ENCODE measurements around the gene RBM43. TPM values are rescaled to one million over a fixed set of nuclear protein-coding genes. Genes with fewer than 3 reads are reported as not detected.

The RBM43 gene
- total and polyA plus RNA-seq, 2 of the 4 experiments (the other 2 are of a cell fraction): 1.6 to 3.6 TPM

DNA sequence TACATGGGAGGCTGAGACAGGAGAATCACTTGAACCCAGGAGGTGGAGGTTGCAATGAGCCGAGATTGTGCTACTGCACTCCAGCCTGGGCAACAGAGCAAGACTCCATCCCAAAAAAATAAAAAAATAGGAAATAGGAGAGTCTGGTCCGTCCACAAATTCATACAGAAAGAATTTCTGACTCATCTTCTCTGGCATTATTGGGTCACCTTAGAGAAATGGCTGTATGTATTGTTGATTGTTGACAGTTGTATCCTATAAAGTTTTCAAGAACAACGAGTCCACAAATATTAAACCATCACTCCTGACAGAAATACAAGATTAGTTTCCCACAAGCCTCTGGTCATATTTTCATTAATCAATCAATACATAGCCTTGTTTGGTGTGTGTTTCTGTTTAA lies 20.4 kb downstream of the RBM43 start:
- Histone ChIP-seq H3K4ac (ENCODE audit: low read depth, low read length) (no peak overlapping the region), H2AFZ (replicated peaks; ENCODE audit: low read length, poor library complexity) (no peak overlapping the region), H4K5ac (ENCODE audit: low read depth, low read length) (no peak overlapping the region), H3K27me3 (ENCODE audit: control insufficient read depth, insufficient read depth, low read length) (no peaks in the 10 kb centered on the region), H3K23ac (ENCODE audit: low read depth, low read length) (no peak overlapping the region), H4K8ac (ENCODE audit: low read depth in 2 of 2, low read length in 2 of 2) (0 out of 4 replicates have a peak overlapping the region, but pooled peaks of 1 of the 2 experiments have one; percentile 7), H2BK5ac (ENCODE audit: low read depth, low read length, poor library complexity, severe bottlenecking) (no peak overlapping the region), H2BK120ac (ENCODE audit: low read depth, low read length) (no peak overlapping the region), H3K9me1 (ENCODE audit: insufficient read depth, low read length) (peaks cover 8% of the 10 kb centered on the region; the same call in 1 of the 2 replicates), H3K18ac (ENCODE audit: low read depth, low read length) (no peak overlapping the region), H3K36me3 (ENCODE audit: control insufficient read depth, insufficient read depth, low read length) (no peaks in the 10 kb centered on the region), H3K27ac (ENCODE audit: insufficient read depth, low read length) (no peak overlapping the region), H2BK15ac (ENCODE audit: low read depth, low read length) (no peak overlapping the region), H2AK9ac (replicated peaks; ENCODE audit: low read depth, low read length, poor library complexity) (no peak overlapping the region), H4K20me1 (ENCODE audit: insufficient read depth, low read length) (no peaks in the 10 kb centered on the region), H3K4me2 (ENCODE audit: low read depth, low read length) (no peak overlapping the region), H3K9me3 (ENCODE audit: control insufficient read depth, insufficient read depth, low read length) (no peaks in the 10 kb centered on the region), H3K4me1 (ENCODE audit: control insufficient read depth, insufficient read depth, low read length) (peaks cover 5% of the 10 kb centered on the region), H3K56ac (ENCODE audit: extremely low read depth, insufficient read depth, low read length) (no peak overlapping the region), H3K4me3 (ENCODE audit: insufficient read depth, low read depth, low read length) (no peak overlapping the region), H3K79me1 (ENCODE audit: low read depth in 1 of 2, low read length in 2 of 2) (no peaks in the 10 kb centered on the region), H4K91ac (ENCODE audit: insufficient read depth, low read depth, low read length) (no peak overlapping the region), H2AK5ac (ENCODE audit: low read depth, low read length) (no peak overlapping the region), H3K9ac (ENCODE audit: low read depth, low read length) (no peak overlapping the region), H3K14ac (replicated peaks; ENCODE audit: low read depth, low read length) (no peak overlapping the region), H2BK20ac (ENCODE audit: low read depth, low read length) (no peak overlapping the region)
- intact Hi-C loops (cut with micrococcal nuclease): no loop called here
- BruUV-seq (replicated peaks): no TSS peak
- peak; percentile 36 for DNase-seq
- no CpG with 5 or more reads among the region's 3 CpGs for WGBS, 2 experiments (ENCODE audit: extremely low coverage in 2 of 2, insufficient read length in 1 of 2)
- in situ Hi-C loops (cut with MboI; ENCODE audit: low sequenced_read_pairs): loop anchor here (25.0 kb wide), 2 partner anchors 629 to 1104 kb away; no protein-coding TSS in a partner anchor
- dilution Hi-C loops (cut with HindIII; ENCODE audit: low sequenced_read_pairs, unreplicated experiment): no loop called here
- ATAC-seq (ENCODE audit: low read depth): peak; percentile 42
- CTCF ChIA-PET: interaction anchor here (0.6 to 0.7 kb wide), 2 partner anchors 79 to 328 kb away, joined by 3 to 4 read pairs; no protein-coding TSS in a partner anchor
- POLR2A ChIA-PET (ENCODE audit: unreplicated experiment): no interaction called here
- no peak for TF ChIP-seq MAFK (IDR thresholded peaks at IDR 0.05; ENCODE audit: low read depth, low read length)
- TF ChIP-seq CEBPB (IDR thresholded peaks at IDR 0.05; ENCODE audit: low read depth, low read length): peak; percentile 20; the same call in 1 of the 2 replicates
- no peak for TF ChIP-seq RCOR1 (IDR thresholded peaks at IDR 0.05; ENCODE audit: insufficient replicate concordance, low read length)
